ENCODE measurements around the gene MKRN1. TPM values are rescaled to one million over a fixed set of nuclear protein-coding genes. Genes with fewer than 3 reads are reported as not detected.

MKRN1 gene, protein sequence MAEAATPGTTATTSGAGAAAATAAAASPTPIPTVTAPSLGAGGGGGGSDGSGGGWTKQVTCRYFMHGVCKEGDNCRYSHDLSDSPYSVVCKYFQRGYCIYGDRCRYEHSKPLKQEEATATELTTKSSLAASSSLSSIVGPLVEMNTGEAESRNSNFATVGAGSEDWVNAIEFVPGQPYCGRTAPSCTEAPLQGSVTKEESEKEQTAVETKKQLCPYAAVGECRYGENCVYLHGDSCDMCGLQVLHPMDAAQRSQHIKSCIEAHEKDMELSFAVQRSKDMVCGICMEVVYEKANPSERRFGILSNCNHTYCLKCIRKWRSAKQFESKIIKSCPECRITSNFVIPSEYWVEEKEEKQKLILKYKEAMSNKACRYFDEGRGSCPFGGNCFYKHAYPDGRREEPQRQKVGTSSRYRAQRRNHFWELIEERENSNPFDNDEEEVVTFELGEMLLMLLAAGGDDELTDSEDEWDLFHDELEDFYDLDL
- polyA plus RNA-seq (43.1 to 52.9 TPM (median 50.4 TPM) in 3 replicates), polyA minus RNA-seq (40.4 to 73.4 TPM (median 57.1 TPM) in 3 replicates)
- 116 TPM for polyA plus RNA-seq (2011; ENCODE audit: low read depth)
- polyA plus RNA-seq (2011; cell fraction: cytosol; rRNA removed) = 43.0 and 51.3 TPM in 2 replicates
- 43.4 and 50.5 TPM in 2 replicates for polyA plus RNA-seq (2011; cell fraction: nucleus; rRNA removed)
- polyA plus RNA-seq (2012; ENCODE audit: low replicate concordance) = 58.7 and 95.6 TPM in 2 replicates
- 40.5 TPM for polyA minus RNA-seq (2011; cell fraction: cytosol; rRNA and poly(A)+ RNA removed)
- polyA minus RNA-seq (2011; cell fraction: nucleus; rRNA and poly(A)+ RNA removed) = 16.5 and 30.0 TPM in 2 replicates

DNA sequence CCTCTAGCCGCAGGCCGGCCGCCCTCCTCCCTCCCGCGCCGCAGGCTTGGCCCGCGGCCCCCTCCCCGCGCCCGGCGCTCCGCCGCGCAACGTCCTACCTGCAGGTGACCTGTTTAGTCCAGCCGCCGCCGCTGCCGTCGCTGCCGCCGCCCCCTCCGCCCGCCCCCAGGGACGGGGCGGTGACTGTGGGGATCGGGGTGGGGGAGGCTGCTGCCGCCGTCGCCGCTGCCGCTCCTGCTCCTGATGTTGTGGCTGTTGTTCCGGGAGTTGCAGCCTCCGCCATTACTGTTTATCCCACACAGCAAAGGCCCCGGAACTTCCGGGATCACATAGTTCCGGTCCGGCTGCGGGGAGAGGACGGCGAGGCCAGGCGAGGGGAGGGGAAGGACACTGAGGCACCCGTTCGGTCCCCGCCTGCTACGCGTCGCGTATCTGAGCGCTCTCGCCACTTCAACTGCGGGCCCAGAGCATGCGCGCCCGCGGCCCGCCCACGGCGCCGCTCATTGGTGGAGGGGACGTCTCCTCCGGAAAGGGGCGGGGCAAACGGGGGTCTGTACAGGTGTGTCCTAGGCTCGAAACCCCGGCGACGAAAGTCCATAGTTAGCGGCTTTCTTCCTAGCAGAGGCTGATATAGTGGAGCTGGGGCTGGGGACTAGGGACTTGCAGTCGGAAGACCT is at the start of gene MKRN1:
Gene MKRN1, minus strand, starts transcription at position 444 of the 677 bp plus-strand sequence. Its CDS starts 161 bp downstream, at position 283.
- Histone ChIP-seq H3K36me3 (ENCODE audit: control insufficient read depth in 2 of 2, extremely low read depth in 1 of 2, insufficient read depth in 2 of 2, low read length in 2 of 2) (no peaks in the 10 kb centered on the region), H3K9me1 (ENCODE audit: control insufficient read depth, extremely low read depth, insufficient read depth, low read length) (no peaks in the 10 kb centered on the region), H3K4me2 (ENCODE audit: control insufficient read depth, extremely low read depth, insufficient read depth, low read depth, low read length) (peak within 1 kb of the TSS; percentile 96), H3K27me3 (ENCODE audit: control insufficient read depth, extremely low read depth, insufficient read depth, low read length) (no peaks in the 10 kb centered on the region), H3K79me2 (ENCODE audit: control insufficient read depth, insufficient read depth, low read length) (peaks cover 45% of the 10 kb centered on the region), H2AFZ (ENCODE audit: control insufficient read depth, low read length) (peak within 1 kb of the TSS; percentile 70), H3K4me3 (ENCODE audit: control insufficient read depth in 2 of 3, extremely low read depth in 1 of 3, insufficient read depth in 2 of 3, low read depth in 1 of 3, low read length in 3 of 3) (peak within 1 kb of the TSS; percentile 77 to 97 (median 97)), H3K9ac (ENCODE audit: control insufficient read depth, extremely low read depth, insufficient read depth, low read length) (peak within 1 kb of the TSS; percentile 85), H3K27ac (ENCODE audit: control insufficient read depth, insufficient read depth, low read length) (peak within 1 kb of the TSS; percentile 72), H3K4me1 (ENCODE audit: control insufficient read depth, extremely low read depth, insufficient read depth, low read length) (peaks cover 11% of the 10 kb centered on the region), H3K9me3 (ENCODE audit: control insufficient read depth, low read depth, low read length) (no peaks in the 10 kb centered on the region), H4K20me1 (ENCODE audit: control insufficient read depth, extremely low read depth, insufficient read depth, low read length) (no peaks in the 10 kb centered on the region)
- FAIRE-seq = no peak
- peak; percentile 66 for DNase-seq (ENCODE audit: low read depth, low spot score)
- TF ChIP-seq, protein P1, sequence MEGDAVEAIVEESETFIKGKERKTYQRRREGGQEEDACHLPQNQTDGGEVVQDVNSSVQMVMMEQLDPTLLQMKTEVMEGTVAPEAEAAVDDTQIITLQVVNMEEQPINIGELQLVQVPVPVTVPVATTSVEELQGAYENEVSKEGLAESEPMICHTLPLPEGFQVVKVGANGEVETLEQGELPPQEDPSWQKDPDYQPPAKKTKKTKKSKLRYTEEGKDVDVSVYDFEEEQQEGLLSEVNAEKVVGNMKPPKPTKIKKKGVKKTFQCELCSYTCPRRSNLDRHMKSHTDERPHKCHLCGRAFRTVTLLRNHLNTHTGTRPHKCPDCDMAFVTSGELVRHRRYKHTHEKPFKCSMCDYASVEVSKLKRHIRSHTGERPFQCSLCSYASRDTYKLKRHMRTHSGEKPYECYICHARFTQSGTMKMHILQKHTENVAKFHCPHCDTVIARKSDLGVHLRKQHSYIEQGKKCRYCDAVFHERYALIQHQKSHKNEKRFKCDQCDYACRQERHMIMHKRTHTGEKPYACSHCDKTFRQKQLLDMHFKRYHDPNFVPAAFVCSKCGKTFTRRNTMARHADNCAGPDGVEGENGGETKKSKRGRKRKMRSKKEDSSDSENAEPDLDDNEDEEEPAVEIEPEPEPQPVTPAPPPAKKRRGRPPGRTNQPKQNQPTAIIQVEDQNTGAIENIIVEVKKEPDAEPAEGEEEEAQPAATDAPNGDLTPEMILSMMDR (optimal IDR thresholded peaks at IDR 0.05 in 1 of 3, IDR thresholded peaks at IDR 0.05 in 1 of 3, conservative IDR thresholded peaks at IDR 0.05 in 1 of 3; ENCODE audit: extremely low read depth in 1 of 3, insufficient read depth in 2 of 3, low read length in 3 of 3) = no peak
- TF ChIP-seq EZH2 (IDR thresholded peaks at IDR 0.05; ENCODE audit: low read length) = no peak
- dilution Hi-C loops (cut with MboI; ENCODE audit: extremely low pct_ligation_motif_present, low sequenced_read_pairs) = no loop called here

DNA sequence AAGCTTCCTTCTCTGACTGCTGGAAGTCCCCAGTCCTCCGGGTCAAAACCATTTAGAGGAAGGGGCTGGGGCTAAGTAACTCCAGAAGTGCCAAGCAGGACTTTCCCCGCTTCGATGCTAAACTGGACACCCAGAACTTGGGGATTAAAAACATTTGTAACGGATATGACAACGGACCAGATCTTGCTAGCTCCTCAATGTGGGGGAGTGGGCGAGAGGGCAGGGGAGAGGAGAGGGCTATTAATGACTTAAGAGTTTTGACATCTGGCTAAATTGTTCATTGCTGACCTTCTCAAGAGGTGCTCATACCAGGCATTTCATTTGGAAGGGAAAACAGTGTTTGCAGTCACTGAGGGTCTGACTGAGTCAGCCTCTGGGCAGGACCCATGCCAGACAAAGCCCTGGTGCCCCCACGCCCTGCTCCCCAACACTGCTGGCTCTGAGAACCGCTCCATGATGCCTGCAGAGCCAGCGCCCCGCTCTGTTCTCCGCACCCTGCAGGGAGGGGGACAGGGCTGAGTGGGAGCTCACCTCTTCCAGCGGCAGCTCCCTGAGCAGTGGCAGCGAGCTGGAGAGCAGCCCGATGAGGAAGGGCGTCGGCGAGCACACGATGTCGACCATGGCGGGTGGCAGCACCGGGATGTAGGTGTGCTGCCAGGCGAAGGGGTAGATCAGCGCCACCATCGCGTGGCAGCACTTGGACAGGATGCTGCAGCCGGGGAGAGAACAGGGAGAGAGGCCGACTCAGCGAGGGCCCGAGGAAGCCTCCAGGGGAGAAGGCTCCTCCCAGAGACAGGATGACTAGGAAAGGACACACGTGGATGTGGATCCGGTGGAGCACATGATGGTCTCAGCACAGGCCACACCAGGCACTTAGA is 47.7 kb upstream of the MKRN1 start:
- Histone ChIP-seq H3K9me1 (ENCODE audit: control insufficient read depth, extremely low read depth, insufficient read depth, low read length) (no peaks in the 10 kb centered on the region), H3K9ac (ENCODE audit: control insufficient read depth, extremely low read depth, insufficient read depth, low read length) (no peak overlapping the region), H3K9me3 (ENCODE audit: control insufficient read depth, low read depth, low read length) (no peaks in the 10 kb centered on the region), H3K4me2 (ENCODE audit: control insufficient read depth, extremely low read depth, insufficient read depth, low read depth, low read length) (no peak overlapping the region), H3K27ac (ENCODE audit: control insufficient read depth, insufficient read depth, low read length) (no peak overlapping the region), H3K4me3 (ENCODE audit: control insufficient read depth in 2 of 3, extremely low read depth in 1 of 3, insufficient read depth in 2 of 3, low read depth in 1 of 3, low read length in 3 of 3) (no peak overlapping the region), H4K20me1 (ENCODE audit: control insufficient read depth, extremely low read depth, insufficient read depth, low read length) (no peaks in the 10 kb centered on the region), H2AFZ (ENCODE audit: control insufficient read depth, low read length) (no peak overlapping the region), H3K27me3 (ENCODE audit: control insufficient read depth, extremely low read depth, insufficient read depth, low read length) (no peaks in the 10 kb centered on the region), H3K4me1 (ENCODE audit: control insufficient read depth, extremely low read depth, insufficient read depth, low read length) (peaks cover 12% of the 10 kb centered on the region), H3K36me3 (ENCODE audit: control insufficient read depth in 2 of 2, extremely low read depth in 1 of 2, insufficient read depth in 2 of 2, low read length in 2 of 2) (no peaks in the 10 kb centered on the region), H3K79me2 (ENCODE audit: control insufficient read depth, insufficient read depth, low read length) (no peaks in the 10 kb centered on the region)
- no peak for DNase-seq (ENCODE audit: low read depth, low spot score)
- TF ChIP-seq, protein P1 (optimal IDR thresholded peaks at IDR 0.05 in 1 of 3, IDR thresholded peaks at IDR 0.05 in 1 of 3, conservative IDR thresholded peaks at IDR 0.05 in 1 of 3; ENCODE audit: extremely low read depth in 1 of 3, insufficient read depth in 2 of 3, low read length in 3 of 3) = no peak
- TF ChIP-seq EZH2 (IDR thresholded peaks at IDR 0.05; ENCODE audit: low read length) = no peak
- dilution Hi-C loops (cut with MboI; ENCODE audit: extremely low pct_ligation_motif_present, low sequenced_read_pairs) = no loop called here
- FAIRE-seq = no peak
